Sigmoid colon (tissue), 7 donors: ENCODE results near the gene TMPRSS4. TPM values are rescaled to one million over a fixed set of nuclear protein-coding genes. Genes with fewer than 3 reads are reported as not detected.
"Not testable (repeated sequence)": the region's sequence is repeated elsewhere in the genome, so short reads cannot be mapped to it uniquely, and the experiment has no call there.

ENCODE experiments used
- DNase-seq: peaks from one replicate; pipeline ENCODE4 v3.0.0-alpha.2; 2019
- H3K27ac ChIP-seq, 4 donors: fragments of 200-600 bp; sonication (generic); one replicate each; pipeline ENCODE4 v1.5.1; 2016 to 2019; ENCODE audit warnings: mild to moderate bottlenecking in 1 of 4
- H3K27me3 ChIP-seq, 3 donors: fragments of 200-600 bp; sonication (generic); one replicate each; pipeline ENCODE4 v1.5.1; 2019; ENCODE audit warnings: mild to moderate bottlenecking in 1 of 3
- H3K36me3 ChIP-seq, 4 donors: fragments of 200-600 bp; sonication (generic); one replicate each; pipeline ENCODE4 v1.5.1; 2016 to 2019
- H3K4me1 ChIP-seq, 4 donors: fragments of 200-600 bp; sonication (generic); one replicate each; pipeline ENCODE4 v1.5.1; 2017 to 2019
- H3K4me3 ChIP-seq, 4 donors: fragments of 200-600 bp; sonication (generic); one replicate each; pipeline ENCODE4 v1.5.1; 2017 to 2019; ENCODE audit warnings: mild to moderate bottlenecking in 2 of 4, moderate library complexity in 1 of 4
- H3K9me3 ChIP-seq, 4 donors: fragments of 200-600 bp in 3 of 4; sonication (generic) in 3 of 4; one replicate each; pipeline versions ENCODE4 v1.5.1 to v1.6.1; 2013 to 2019
- CTCF ChIP-seq, 4 experiments: fragments of 450-650 bp in 3 of 4; fragments of 200-600 bp in 1 of 4; IDR thresholded peaks; one replicate each; pipeline ENCODE4 v1.5.1; 2016 to 2019; ENCODE audit warnings: antibody characterized with exemption in 4 of 4, mild to moderate bottlenecking in 3 of 4, moderate library complexity in 2 of 4
- EP300 ChIP-seq, 4 donors: sonication (generic); formaldehyde crosslinking; IDR thresholded peaks; one replicate each; pipeline ENCODE4 v1.6.1; 2017; ENCODE audit warnings: antibody characterized with exemption in 4 of 4
- POLR2A ChIP-seq, 2 donors: fragments of 450-650 bp; IDR thresholded peaks; one replicate each; pipeline ENCODE4 v1.6.1; 2016; ENCODE audit warnings: antibody characterized with exemption in 2 of 2, mild to moderate bottlenecking in 2 of 2, moderate library complexity in 2 of 2
- POLR2AphosphoS5 ChIP-seq, 4 donors: sonication (generic); formaldehyde crosslinking; IDR thresholded peaks; one replicate each; pipeline ENCODE4 v1.6.1; 2017; ENCODE audit warnings: antibody characterized with exemption in 4 of 4
- WGBS, 2 donors: extraction: QIAGEN DNeasy Blood & Tissue Kit; methylation state at CpG; one replicate each; pipeline ENCODE4 v1.1.7; 2013; 5-methylcytosine and 5-hydroxymethylcytosine counted together
- intact Hi-C: fragments of 100-400 bp; cut with DNase I; formaldehyde crosslinking; loops from one replicate; pipeline ENCODE4 v1.15.1; 2023
- polyA plus RNA-seq, 3 donors: library from polyadenylated mRNA; stranded (reverse); fragments of 200-250 nt; gene quantifications; one replicate each; pipeline ENCODE4 v1.2.3, GENCODE V29; 2013
- total RNA-seq, 4 donors: library from RNA; depleted of rRNA; stranded (reverse); fragments of >200 nt; gene quantifications; one replicate each; pipeline ENCODE4 v1.1.0, GENCODE V29; 2016
- donor health status: healthy with polysubstance abuse.
- donor health status: Bipolar disorder and iron deficiency.
- donor health status: healthy.

Gene TMPRSS4
- total and polyA plus RNA-seq, 7 donors, result 1.4 to 134 (median 84.6) TPM; not detected in 3

GRCh38 chr11:118060869-118061268 lies 16.0 kb upstream of the TMPRSS4 start:
- peaks cover 0 to under 1% (median 0%) of the 10 kb centered on the region in 3 donors for H3K27me3 ChIP-seq
- WGBS, 2 donors, result 69 to 74% methylated on average over 7 of the region's 7 CpGs
- peak; percentile 64 for DNase-seq
- H3K36me3 ChIP-seq, result no peaks in the 10 kb centered on the region
- no peak overlapping the region for H3K27ac ChIP-seq
- H3K4me1 ChIP-seq, result no peaks in the 10 kb centered on the region
- no peak overlapping the region for H3K4me3 ChIP-seq
- intact Hi-C loops, result no loop called here
- no peak for TF ChIP-seq POLR2AphosphoS5 (IDR thresholded peaks at IDR 0.05)
- no peak for TF ChIP-seq EP300 (IDR thresholded peaks at IDR 0.05)
- TF ChIP-seq CTCF (IDR thresholded peaks at IDR 0.05), result no peak
- TF ChIP-seq POLR2A (IDR thresholded peaks at IDR 0.05), result no peak
- H3K9me3 ChIP-seq, result no peaks in the 10 kb centered on the region

DNA sequence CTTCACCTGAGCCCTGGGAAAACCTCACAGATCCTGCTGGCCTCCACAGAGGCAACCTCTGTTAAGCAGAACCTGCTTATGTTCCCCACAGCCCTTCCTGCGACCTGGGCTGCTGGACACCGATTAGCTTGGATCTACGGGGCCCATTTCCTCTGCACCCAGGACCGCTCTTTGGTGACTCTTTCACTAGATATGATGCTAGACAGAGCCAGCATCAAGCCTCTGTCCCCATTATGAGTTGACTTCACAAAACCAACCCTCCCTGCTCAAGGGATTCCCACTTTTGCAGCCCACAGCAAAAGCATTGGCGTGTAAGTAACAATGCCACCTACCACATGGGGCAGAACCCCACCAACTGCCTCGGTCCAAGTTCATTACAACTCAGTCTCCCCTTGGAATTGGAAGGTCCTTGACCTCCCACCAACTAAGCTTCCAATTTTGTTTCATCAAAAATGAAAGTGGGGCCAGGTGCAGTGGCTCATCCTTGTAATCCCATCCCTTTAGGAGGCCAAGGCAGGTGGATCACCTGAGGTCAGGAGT lies 15.2 kb upstream of the TMPRSS4 start:
- H3K4me3 ChIP-seq, result no peak overlapping the region
- H3K36me3 ChIP-seq, result no peaks in the 10 kb centered on the region
- H3K27ac ChIP-seq, result no peak overlapping the region
- H3K4me1 ChIP-seq, result no peaks in the 10 kb centered on the region
- peak; percentile 35 for DNase-seq
- H3K9me3 ChIP-seq, result no peaks in the 10 kb centered on the region
- H3K27me3 ChIP-seq, result peaks cover 0 to 4% (median 0%) of the 10 kb centered on the region in 3 donors
- intact Hi-C loops, result no loop called here
- TF ChIP-seq POLR2A (IDR thresholded peaks at IDR 0.05) (no peak), POLR2AphosphoS5 (IDR thresholded peaks at IDR 0.05) (no peak), CTCF (IDR thresholded peaks at IDR 0.05) (no peak), EP300 (IDR thresholded peaks at IDR 0.05) (no peak)
- WGBS, 2 donors, result 93 to 97% methylated on average over 6 of the region's 6 CpGs

DNA sequence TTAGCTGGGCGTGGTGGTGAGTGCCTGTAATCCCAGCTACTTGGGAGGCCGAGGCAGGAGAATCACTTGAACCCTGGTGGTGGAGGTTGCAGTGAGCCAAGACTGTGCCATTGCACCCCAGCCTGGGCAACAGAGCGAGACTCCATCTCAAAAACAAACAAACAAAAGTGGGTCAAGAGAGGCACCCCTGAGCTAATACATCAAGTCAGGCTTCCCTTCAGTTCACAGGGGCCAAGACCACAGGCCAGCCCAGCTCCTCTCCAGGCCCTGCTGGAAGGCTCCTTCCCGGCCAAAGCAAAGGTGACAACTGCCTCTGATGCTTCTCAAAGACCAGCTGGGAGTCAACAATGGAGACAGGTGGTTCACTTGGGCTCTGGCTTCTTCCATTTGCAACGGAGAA lies 14.7 kb upstream of the TMPRSS4 start:
- 90 to 94% methylated on average over 5 of the region's 5 CpGs for WGBS, 2 donors
- H3K36me3 ChIP-seq, H3K9me3 ChIP-seq, H3K4me1 ChIP-seq, intact Hi-C loops, H3K27me3 ChIP-seq, H3K27ac ChIP-seq, H3K4me3 ChIP-seq: not testable (repeated sequence)
- peak; percentile 29 for DNase-seq

- H3K27ac ChIP-seq, intact Hi-C loops, H3K36me3 ChIP-seq, H3K9me3 ChIP-seq, H3K4me1 ChIP-seq, H3K4me3 ChIP-seq, H3K27me3 ChIP-seq: not testable (repeated sequence)
- DNase-seq, result peak; percentile 10
- 95 to 97% methylated on average over 5 of the region's 5 CpGs for WGBS, 2 donors
Observed at GRCh38 chr11:118062631-118063030, 14.2 kb upstream of the TMPRSS4 start.

GRCh38 chr11:118064956-118065355 lies 11.9 kb upstream of the TMPRSS4 start:
- H3K36me3 ChIP-seq, result no peaks in the 10 kb centered on the region
- no peaks in the 10 kb centered on the region for H3K4me1 ChIP-seq
- H3K4me3 ChIP-seq, result no peak overlapping the region
- H3K9me3 ChIP-seq, result no peaks in the 10 kb centered on the region
- no peak overlapping the region for H3K27ac ChIP-seq
- intact Hi-C loops, result no loop called here
- TF ChIP-seq CTCF (IDR thresholded peaks at IDR 0.05) (no peak), POLR2AphosphoS5 (IDR thresholded peaks at IDR 0.05) (no peak), POLR2A (IDR thresholded peaks at IDR 0.05) (no peak), EP300 (IDR thresholded peaks at IDR 0.05) (no peak)
- no peak for DNase-seq
- peaks cover 0 to 12% (median 4%) of the 10 kb centered on the region in 3 donors for H3K27me3 ChIP-seq
- 53 to 79% methylated on average over 9 of the region's 9 CpGs for WGBS, 2 donors

DNA sequence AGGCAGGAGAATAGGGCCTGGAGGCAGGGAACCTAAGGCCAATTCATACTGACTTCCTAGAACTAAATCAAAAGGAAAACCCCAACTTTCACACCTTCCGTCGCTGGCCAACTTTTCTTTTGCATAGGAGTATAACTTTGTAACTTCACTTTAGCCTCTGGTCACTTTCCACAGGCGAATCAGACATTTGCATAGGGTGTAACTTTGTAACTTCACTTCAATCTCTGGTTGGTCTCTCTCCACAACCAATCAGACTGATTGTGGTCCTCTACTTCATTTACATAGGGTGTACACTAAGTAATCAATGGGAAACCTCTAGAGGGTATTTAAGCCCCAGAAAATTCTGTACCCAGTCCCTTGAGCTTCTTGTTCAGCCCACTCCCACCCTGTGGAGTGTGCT lies 11.5 kb upstream of the TMPRSS4 start:
- DNase-seq, result peak; percentile 8
- H3K27me3 ChIP-seq, result peaks cover 0 to 12% (median 4%) of the 10 kb centered on the region in 3 donors
- H3K9me3 ChIP-seq, result no peaks in the 10 kb centered on the region
- TF ChIP-seq POLR2AphosphoS5 (IDR thresholded peaks at IDR 0.05) (no peak), CTCF (IDR thresholded peaks at IDR 0.05) (no peak), POLR2A (IDR thresholded peaks at IDR 0.05) (no peak), EP300 (IDR thresholded peaks at IDR 0.05) (no peak)
- no peaks in the 10 kb centered on the region for H3K36me3 ChIP-seq
- intact Hi-C loops, result no loop called here
- no peak overlapping the region for H3K4me3 ChIP-seq
- H3K4me1 ChIP-seq, result no peaks in the 10 kb centered on the region
- 81 to 82% methylated on average over 3 of the region's 3 CpGs for WGBS, 2 donors
- no peak overlapping the region for H3K27ac ChIP-seq
